ENCODE results near the gene IDUA.

Gene IDUA

DNA sequence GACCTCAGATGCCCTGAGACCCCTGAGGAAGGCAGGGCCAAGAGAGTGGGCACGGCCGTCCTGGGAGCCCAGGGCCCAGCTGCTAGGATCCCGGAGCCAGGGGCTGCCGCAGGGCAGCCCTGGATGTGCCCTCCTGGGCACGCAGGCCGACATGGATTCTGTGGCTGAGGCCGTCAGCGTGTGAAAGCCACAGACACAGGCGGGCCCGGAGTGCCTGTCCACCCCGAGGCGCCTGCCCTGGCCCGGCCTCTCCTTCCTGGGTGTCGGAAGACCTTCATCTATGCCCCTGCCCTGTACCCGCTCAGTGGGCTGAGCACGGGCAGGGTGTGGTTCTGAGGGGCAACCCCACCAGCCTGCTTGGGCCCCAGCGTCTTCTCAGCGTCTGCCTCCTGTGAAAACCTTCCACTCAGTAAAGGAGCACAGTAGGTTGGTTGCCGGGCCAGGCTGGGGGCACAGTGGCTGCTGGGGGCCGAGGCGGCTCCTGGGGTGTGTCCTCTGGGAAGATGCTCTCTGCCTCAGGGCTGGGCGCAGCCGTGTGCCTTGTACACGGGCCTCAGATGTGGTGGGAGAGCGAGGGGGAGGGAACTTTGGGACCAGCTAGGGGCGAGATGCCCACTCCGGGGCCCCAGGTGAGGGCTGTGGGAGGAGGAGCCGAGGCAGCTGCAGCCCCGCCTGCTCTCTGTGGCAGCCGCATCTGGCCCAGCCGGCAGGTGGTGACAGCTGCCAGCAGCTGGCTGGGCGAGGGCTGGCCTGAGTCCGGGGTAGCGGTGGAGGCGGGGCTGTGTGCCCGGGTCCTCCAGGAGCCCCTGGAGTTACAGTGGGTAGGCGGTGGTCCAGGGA is 45.3 kb downstream of the IDUA start:
- no peak for DNase-seq (ENCODE audit: low spot score in 2 of 2)
- in situ Hi-C loops (cut with MboI; ENCODE audit: low sequenced_read_pairs) = no loop called here

DNA sequence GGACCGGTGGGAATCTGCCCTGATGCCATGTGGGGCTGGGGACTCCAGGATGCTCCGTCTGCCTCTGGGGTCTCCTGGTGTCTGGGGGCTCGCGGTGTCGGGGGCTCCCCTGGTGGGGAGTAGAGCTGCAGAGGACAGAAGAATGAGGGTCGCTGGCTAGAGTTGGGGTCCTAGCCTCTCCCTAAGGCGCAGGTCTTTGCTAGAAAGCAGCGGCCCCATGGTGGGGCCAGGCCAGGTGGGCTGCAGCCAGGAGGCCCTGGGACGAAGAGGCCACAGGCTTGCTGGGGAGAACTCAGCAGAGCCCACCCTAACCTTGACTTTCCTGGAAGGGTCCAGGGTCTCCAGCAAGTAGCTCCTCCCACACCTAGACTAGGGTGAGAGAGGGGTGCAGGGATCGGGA is 46.0 kb downstream of the IDUA start:
- peaks cover 9% of the 10 kb centered on the region; the same call in 1 of the 2 replicates for H3K27me3 ChIP-seq (ENCODE audit: low read depth)
- no peak for DNase-seq (ENCODE audit: low spot score in 2 of 2)
- no peak overlapping the region for H3K4me3 ChIP-seq
- no peaks in the 10 kb centered on the region for H3K4me1 ChIP-seq
- in situ Hi-C loops (cut with MboI; ENCODE audit: low sequenced_read_pairs) = no loop called here
- no peaks in the 10 kb centered on the region for H3K36me3 ChIP-seq (replicated peaks)
- H3K9me3 ChIP-seq = no peaks in the 10 kb centered on the region

More for the DNA sequence above, 45.3 kb downstream of the IDUA start:
- Histone ChIP-seq H3K4me1 (no peaks in the 10 kb centered on the region), H3K4me3 (no peak overlapping the region), H3K27me3 (ENCODE audit: low read depth) (peaks cover 9% of the 10 kb centered on the region; the same call in 1 of the 2 replicates), H3K36me3 (replicated peaks) (no peaks in the 10 kb centered on the region), H3K9me3 (no peaks in the 10 kb centered on the region)

DNA sequence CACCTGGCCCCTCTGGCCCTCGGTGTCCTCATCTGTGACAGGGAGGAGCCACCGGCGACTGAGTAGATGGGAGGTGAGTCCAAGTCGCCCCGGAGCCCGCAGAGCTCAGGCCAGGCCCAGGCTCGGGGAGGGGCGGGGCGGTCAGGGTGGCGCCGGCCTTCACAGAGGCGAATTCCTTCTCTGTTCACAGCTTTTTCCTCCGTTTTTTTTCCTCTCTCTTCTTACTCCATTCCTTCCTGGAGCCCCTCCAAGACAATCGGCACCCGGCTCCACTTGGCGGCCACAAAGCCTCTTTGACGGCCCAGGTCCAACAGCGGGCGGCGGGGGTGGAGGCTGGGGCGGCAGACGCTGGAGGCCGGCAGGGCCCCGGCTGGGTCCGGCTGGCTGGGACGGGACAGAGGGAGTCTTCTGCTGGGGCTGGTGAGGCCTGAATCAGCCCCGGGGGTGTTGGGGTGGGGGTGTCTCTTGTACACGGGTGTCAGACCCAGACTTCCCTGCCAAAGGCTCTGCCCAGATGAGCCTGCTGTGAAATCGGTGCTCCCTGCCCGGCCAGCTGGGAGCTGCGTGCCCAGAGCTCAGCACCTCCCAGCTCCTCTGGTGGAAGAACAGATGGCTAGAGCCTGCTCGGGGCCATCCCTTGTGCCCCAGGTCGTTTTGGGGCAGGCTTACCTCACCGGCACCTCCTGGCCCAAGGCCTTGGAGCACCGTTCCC is 47.2 kb downstream of the IDUA start:
- Histone ChIP-seq H3K36me3 (replicated peaks) (no peaks in the 10 kb centered on the region), H3K9me3 (no peaks in the 10 kb centered on the region), H3K4me3 (no peak overlapping the region), H3K4me1 (no peaks in the 10 kb centered on the region), H3K27me3 (ENCODE audit: low read depth) (peaks cover 9% of the 10 kb centered on the region; the same call in 1 of the 2 replicates)
- no peak for DNase-seq (ENCODE audit: low spot score in 2 of 2)
- in situ Hi-C loops (cut with MboI; ENCODE audit: low sequenced_read_pairs) = no loop called here

DNA sequence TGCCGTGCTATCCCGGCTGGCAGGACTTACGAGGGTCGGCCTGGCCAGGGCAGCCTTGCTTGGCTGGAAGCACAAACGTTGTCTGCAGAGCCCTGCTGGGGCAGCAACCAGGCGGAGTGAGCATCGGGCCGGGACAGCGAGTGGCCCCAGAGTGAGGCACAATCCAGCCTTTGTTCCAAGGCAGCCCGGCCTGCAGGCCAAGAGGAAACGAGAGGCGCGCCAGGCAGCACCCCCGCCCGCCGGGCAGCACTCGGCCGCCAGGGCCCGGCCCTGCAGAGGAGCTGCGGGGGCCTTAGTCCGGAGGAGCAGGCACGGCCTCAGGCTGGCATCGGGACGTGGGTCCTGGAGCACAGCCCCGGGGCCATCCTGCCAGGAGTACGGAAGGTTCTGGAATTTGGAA is 48.7 kb downstream of the IDUA start:
- Histone ChIP-seq H3K4me3 (no peak overlapping the region), H3K4me1 (no peaks in the 10 kb centered on the region; the same call in 1 of the 2 replicates), H3K9me3 (no peaks in the 10 kb centered on the region), H3K27me3 (ENCODE audit: low read depth) (peaks cover 9% of the 10 kb centered on the region; the same call in 1 of the 2 replicates), H3K36me3 (replicated peaks) (no peaks in the 10 kb centered on the region)
- no peak for DNase-seq (ENCODE audit: low spot score in 2 of 2)
- in situ Hi-C loops (cut with MboI; ENCODE audit: low sequenced_read_pairs) = no loop called here

DNA sequence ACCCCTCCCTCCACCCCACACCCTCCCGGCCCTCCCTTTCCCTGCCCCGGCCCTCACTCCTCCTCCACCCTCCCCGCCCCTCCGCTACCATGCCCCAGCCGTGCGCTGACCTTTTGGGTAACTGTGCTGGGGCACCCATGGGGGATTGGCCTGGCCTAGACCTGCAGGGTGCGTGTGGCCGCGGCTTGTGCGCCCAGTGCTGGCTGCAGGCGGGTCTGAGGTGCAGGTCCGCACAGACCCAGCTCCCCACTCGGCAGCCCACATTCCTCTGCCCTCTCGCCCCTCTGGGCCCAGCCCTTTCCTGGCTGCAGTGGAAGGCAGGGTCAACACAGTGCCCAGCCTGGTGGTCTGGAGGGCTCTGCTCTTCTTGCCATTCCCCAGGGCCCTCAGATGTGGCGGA is 49.3 kb downstream of the IDUA start:
- no peak for DNase-seq (ENCODE audit: low spot score in 2 of 2)
- peaks cover 9% of the 10 kb centered on the region; the same call in 1 of the 2 replicates for H3K27me3 ChIP-seq (ENCODE audit: low read depth)
- no peaks in the 10 kb centered on the region for H3K9me3 ChIP-seq
- in situ Hi-C loops (cut with MboI; ENCODE audit: low sequenced_read_pairs) = no loop called here
- no peaks in the 10 kb centered on the region for H3K36me3 ChIP-seq (replicated peaks)
- H3K4me1 ChIP-seq = peaks cover under 1% of the 10 kb centered on the region; the same call in 1 of the 2 replicates
- H3K4me3 ChIP-seq = no peak overlapping the region

DNA sequence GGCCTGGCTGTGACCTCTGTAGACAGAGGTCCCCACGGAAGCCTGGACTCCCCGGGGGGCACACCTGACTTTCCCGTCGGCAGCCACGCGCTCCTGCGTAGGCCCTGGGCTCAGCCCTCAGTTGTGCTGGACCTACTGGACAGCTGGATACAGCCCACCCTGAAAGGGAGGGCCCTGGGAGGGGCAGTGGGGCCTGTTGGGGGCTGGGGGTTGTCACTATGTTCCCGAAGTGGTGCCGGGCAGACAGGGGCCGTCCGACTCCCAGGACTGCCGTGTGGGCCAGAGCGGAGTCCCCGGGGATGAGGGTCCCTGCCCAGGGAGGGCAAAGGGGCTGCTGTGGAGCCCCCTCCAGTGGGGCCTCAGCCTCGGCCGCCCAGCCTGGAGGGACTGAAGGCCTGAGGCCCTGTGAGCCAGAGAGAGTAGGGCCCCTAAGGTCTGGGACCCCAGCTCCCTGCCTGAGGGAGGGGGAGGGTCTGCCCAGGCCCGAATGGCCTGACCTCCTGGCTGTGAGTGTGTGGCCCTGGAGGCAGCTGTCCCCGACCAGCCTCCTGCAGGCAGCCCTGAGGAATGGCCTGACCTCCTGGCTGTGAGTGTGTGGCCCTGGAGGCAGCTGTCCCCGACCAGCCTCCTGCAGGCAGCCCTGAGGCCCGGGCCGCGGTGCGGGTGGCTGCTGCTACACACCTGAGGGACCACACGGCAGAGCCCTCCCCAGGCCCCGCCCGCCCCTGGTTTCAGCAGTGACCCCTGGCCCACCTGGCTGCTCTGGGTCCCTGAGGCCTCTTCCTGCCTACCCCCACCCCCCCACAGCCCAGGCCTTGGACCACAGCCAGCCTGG is 50.3 kb downstream of the IDUA start:
- H3K9me3 ChIP-seq = no peaks in the 10 kb centered on the region
- DNase-seq (ENCODE audit: low spot score in 2 of 2) = no peak
- H3K4me1 ChIP-seq = peaks cover 11% of the 10 kb centered on the region
- peaks cover 3% of the 10 kb centered on the region; the same call in 1 of the 2 replicates for H3K27me3 ChIP-seq (ENCODE audit: low read depth)
- no peaks in the 10 kb centered on the region for H3K36me3 ChIP-seq (replicated peaks)
- in situ Hi-C loops (cut with MboI; ENCODE audit: low sequenced_read_pairs) = no loop called here
- H3K4me3 ChIP-seq = no peak overlapping the region

DNA sequence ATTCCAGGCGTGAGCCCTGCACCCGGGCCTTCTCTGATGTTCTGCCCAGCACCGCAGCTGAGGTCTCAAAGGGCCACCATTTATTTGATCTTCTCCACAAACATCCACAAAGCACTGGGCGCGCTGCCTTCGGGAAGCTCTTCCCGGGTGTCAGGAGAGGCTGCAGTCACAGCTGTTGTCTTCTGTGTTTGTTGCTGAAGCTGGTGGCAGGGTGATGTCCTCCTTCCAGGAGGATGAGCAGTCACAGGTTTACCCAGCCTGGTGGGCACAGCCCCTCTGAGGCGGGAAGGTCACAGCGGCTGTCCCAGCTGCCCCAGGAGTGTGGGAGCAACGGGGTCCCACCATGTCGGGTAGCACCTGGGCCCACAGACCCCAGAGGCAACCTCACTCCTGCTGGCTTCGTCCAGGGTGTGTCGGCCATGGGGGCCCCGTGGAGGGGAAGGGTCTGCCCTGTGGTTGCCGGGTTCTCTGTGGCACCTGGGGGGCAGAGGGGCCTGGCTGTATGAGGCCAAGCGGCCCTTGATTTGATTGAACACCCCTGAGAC is 52.2 kb downstream of the IDUA start:
- in situ Hi-C loops (cut with MboI; ENCODE audit: low sequenced_read_pairs) = no loop called here
- no peaks in the 10 kb centered on the region for H3K9me3 ChIP-seq
- no peak overlapping the region for H3K4me3 ChIP-seq
- no peaks in the 10 kb centered on the region for H3K36me3 ChIP-seq (replicated peaks)
- DNase-seq (ENCODE audit: low spot score in 2 of 2) = no peak
- H3K4me1 ChIP-seq = peaks cover 11% of the 10 kb centered on the region
- no peaks in the 10 kb centered on the region for H3K27me3 ChIP-seq (ENCODE audit: low read depth)

DNA sequence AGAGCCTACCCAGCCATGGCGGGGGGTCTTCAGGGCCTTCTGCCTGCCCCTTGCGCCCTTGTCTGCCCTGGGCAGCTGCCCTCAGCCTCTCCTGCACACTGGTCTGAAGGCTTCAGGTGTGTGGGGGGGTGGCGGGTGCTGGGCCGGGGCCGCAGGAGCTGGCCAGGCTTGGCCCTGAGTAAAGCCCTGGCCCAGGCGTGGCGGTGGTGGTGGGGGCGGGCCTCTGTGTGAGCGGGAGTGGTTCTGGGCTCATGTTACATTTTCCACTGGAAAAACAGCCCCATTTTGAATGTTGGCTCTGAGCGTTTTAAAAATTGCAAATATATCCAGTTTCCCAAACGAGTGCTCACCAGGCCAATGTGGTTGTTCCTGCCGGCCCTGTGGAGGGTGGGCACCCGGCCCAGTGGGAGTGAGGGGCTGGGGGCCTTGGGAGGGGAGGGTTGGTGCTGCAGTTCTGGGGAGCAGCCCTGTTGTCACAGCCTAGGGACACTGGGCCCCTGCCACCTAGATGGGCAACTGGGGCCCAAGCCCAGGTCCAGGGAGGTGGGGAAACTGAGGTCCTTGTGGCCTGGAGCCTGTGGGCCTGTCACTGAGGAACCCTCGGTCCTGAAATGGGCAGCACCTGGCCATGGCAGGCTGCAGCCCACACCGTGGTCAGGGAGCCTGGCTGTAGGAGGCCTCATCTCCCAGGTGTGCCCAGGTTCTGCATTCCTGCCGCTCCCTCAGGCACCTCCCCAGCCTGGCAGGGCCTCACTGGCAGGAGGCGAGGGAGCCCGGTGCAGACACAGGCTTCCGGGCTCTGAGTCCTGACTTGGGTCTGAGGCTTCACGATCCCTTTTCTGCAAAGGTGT is 52.9 kb downstream of the IDUA start:
- Histone ChIP-seq H3K9me3 (no peaks in the 10 kb centered on the region), H3K27me3 (ENCODE audit: low read depth) (no peaks in the 10 kb centered on the region), H3K4me1 (peaks cover 11% of the 10 kb centered on the region), H3K4me3 (no peak overlapping the region), H3K36me3 (replicated peaks) (no peaks in the 10 kb centered on the region)
- in situ Hi-C loops (cut with MboI; ENCODE audit: low sequenced_read_pairs) = no loop called here
- peak in 1 of 2 experiments; percentile 63 for DNase-seq (ENCODE audit: low spot score in 2 of 2)

DNA sequence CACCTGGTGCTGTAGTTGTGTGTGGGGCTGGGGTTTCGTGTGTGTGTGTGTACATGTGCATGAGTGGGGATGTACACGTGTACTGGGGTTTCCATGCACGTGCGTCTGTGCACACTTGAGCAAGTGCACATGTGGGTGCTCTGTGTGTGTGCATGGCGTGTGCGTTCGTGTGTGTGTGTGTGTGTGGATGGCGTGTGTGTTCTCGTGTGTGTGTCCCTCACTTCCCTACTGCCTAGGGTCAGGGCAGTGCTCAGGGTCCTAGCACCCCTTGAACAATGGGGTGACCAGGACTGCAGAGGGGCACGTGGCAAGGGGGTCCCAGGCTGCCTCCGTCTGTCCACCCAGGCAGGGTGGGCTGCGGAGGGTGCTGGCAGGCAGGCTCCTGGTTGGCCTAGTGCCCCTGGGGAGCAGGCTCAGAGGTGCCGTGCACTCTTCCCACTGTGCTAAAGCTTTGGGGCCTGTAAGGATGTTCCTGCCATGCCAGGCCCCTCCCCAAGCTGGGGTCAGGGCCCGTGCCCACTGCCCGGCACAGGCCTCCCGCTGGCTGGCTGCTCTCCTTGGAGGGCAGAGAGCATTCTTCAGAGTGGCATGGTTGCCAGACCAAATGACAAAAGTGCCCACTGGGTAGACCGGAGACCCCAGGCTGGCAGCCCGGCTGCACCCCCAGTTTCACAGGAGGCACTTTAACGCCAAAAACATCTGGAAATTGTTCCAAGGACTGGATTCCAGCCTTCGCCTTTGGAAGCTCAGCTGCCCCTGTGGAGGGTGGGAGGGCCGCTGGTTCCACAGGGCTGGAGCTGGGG is 53.7 kb downstream of the IDUA start:
- no peaks in the 10 kb centered on the region for H3K36me3 ChIP-seq (replicated peaks)
- H3K27me3 ChIP-seq (ENCODE audit: low read depth) = no peaks in the 10 kb centered on the region
- DNase-seq (ENCODE audit: low spot score in 2 of 2) = no peak
- in situ Hi-C loops (cut with MboI; ENCODE audit: low sequenced_read_pairs) = no loop called here
- peaks cover 11% of the 10 kb centered on the region for H3K4me1 ChIP-seq
- no peaks in the 10 kb centered on the region for H3K9me3 ChIP-seq
- H3K4me3 ChIP-seq = no peak overlapping the region

DNA sequence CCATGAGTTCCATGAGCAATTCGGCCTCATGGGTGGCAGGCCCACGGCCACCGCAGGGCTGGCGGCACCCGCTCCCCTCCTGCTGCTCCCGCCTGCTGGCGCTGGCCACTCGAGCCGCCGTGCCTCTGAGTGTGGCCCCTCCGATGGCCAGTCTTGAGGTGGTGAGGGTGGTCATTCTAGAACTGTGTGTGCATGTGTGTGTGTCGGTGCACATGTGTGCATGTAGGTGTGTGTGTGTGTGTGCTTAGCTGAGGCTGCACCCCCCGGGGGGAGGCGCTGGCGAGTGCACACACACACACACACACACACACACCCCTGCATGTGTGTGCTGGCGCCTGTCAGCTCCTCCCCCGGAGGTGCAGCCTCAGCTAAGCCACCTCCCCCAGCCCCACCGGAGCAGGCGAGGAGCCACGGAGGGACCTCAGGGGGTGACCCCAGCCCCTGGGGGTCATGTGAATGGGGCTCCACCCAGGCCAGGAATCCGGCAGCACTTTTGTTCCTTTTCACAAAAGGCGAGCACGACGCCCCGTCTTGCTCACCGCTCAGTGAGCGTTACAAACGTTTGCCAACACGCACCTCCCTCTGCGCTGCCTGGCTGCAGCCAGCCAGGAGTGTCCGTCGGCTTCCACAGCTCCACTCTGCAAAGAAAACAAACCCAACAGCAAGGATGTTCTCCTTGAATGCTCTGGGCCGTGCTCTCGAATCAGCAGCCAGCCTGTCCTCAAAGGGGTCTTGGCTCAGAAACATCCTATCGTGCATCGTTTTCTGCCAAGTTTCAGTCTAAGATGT is 54.5 kb downstream of the IDUA start:
- Histone ChIP-seq H3K4me1 (peaks cover 11% of the 10 kb centered on the region), H3K36me3 (replicated peaks) (no peaks in the 10 kb centered on the region), H3K4me3 (no peak overlapping the region), H3K9me3 (no peaks in the 10 kb centered on the region), H3K27me3 (ENCODE audit: low read depth) (no peaks in the 10 kb centered on the region)
- peak in 1 of 2 experiments; percentile 65 for DNase-seq (ENCODE audit: low spot score in 2 of 2)
- in situ Hi-C loops (cut with MboI; ENCODE audit: low sequenced_read_pairs) = no loop called here

DNA sequence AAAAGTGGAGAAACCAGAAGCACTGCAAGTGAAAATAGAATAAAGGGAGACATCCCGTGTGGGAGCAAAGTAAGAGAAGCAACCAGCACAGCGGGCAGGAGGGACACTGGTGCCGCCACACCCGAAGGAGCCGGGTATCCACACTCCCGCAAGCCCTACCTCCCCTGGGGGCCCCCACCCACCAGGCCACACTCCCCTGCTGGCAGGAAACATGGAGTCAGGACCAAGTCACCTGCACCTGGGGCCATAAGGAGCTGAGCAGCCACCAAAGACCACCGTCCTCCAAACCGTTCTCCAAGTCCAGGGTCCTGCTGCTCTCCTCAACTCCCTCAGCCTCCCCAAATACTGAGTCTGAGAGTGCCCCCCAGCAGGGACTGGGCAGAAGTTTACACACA is 55.1 kb downstream of the IDUA start:
- no peaks in the 10 kb centered on the region for H3K27me3 ChIP-seq (ENCODE audit: low read depth)
- H3K4me3 ChIP-seq = no peak overlapping the region
- H3K4me1 ChIP-seq = peaks cover 11% of the 10 kb centered on the region
- in situ Hi-C loops (cut with MboI; ENCODE audit: low sequenced_read_pairs) = no loop called here
- no peaks in the 10 kb centered on the region for H3K36me3 ChIP-seq (replicated peaks)
- no peak for DNase-seq (ENCODE audit: low spot score in 2 of 2)
- no peaks in the 10 kb centered on the region for H3K9me3 ChIP-seq

All from HAP-1 (cell line).